ENCODE results near the gene GSK3B. TPM values are rescaled to one million over a fixed set of nuclear protein-coding genes. Genes with fewer than 3 reads are reported as not detected.
"Not testable (repeated sequence)": the region's sequence is repeated elsewhere in the genome, so short reads cannot be mapped to it uniquely, and the experiment has no call there.

GSK3B gene
- total RNA-seq, 3 donors from 2014 or later, result 34.6 to 46.1 (median 42.0) TPM

DNA sequence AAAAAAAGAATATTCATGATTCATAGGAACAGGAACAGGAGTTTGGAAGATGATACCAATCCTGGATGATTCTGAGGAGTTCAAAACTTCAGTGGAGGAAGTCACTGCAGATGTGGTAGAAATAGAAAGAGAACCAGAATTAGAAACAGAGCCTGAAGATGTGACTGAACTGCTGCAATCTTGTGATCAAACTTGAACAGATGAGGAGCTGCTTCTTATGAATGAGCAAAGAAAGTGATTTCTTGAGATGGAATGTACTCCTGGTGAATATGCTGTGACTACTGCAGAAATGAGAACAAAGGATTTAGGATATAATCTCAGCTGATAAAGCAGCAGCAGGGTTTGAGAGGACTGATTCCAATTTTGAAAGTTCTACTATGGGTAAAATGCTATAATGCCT is 72.7 kb downstream of the GSK3B start:
- intact Hi-C loops (cut with DNase I; ENCODE audit: low total_unique reads), result no loop called here
- no peaks in the 10 kb centered on the region for H3K27me3 ChIP-seq
- H3K27ac ChIP-seq, result no peak overlapping the region
- no peaks in the 10 kb centered on the region for H3K36me3 ChIP-seq
- no peaks in the 10 kb centered on the region for H3K9me3 ChIP-seq
- DNase-seq (ENCODE audit: low spot score in 2 of 2), result no peak
- H3K4me3 ChIP-seq, result no peak overlapping the region
- H3K4me1 ChIP-seq, result no peaks in the 10 kb centered on the region
- TF ChIP-seq POLR2A (IDR thresholded peaks at IDR 0.05), result no peak
- TF ChIP-seq POLR2AphosphoS5 (IDR thresholded peaks at IDR 0.05), result no peak
- TF ChIP-seq, protein P1, sequence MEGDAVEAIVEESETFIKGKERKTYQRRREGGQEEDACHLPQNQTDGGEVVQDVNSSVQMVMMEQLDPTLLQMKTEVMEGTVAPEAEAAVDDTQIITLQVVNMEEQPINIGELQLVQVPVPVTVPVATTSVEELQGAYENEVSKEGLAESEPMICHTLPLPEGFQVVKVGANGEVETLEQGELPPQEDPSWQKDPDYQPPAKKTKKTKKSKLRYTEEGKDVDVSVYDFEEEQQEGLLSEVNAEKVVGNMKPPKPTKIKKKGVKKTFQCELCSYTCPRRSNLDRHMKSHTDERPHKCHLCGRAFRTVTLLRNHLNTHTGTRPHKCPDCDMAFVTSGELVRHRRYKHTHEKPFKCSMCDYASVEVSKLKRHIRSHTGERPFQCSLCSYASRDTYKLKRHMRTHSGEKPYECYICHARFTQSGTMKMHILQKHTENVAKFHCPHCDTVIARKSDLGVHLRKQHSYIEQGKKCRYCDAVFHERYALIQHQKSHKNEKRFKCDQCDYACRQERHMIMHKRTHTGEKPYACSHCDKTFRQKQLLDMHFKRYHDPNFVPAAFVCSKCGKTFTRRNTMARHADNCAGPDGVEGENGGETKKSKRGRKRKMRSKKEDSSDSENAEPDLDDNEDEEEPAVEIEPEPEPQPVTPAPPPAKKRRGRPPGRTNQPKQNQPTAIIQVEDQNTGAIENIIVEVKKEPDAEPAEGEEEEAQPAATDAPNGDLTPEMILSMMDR (IDR thresholded peaks at IDR 0.05), result no peak

GRCh38 chr3:120018299-120018698 is 75.9 kb downstream of the GSK3B start:
- no peak overlapping the region for H3K27ac ChIP-seq
- H3K36me3 ChIP-seq, result no peaks in the 10 kb centered on the region
- H3K4me1 ChIP-seq, result no peaks in the 10 kb centered on the region
- intact Hi-C loops (cut with DNase I; ENCODE audit: low total_unique reads), result no loop called here
- no peaks in the 10 kb centered on the region for H3K9me3 ChIP-seq
- H3K4me3 ChIP-seq, result no peak overlapping the region
- no peak for DNase-seq (ENCODE audit: low spot score in 2 of 2)
- TF ChIP-seq POLR2AphosphoS5 (IDR thresholded peaks at IDR 0.05) (no peak), POLR2A (IDR thresholded peaks at IDR 0.05) (no peak)
- TF ChIP-seq, protein P1 (IDR thresholded peaks at IDR 0.05), result no peak
- H3K27me3 ChIP-seq, result no peaks in the 10 kb centered on the region

- Histone ChIP-seq H3K4me3 (no peak overlapping the region), H3K9me3 (no peaks in the 10 kb centered on the region), H3K4me1 (no peaks in the 10 kb centered on the region), H3K36me3 (no peaks in the 10 kb centered on the region), H3K27ac (no peak overlapping the region), H3K27me3 (no peaks in the 10 kb centered on the region)
- TF ChIP-seq POLR2A (IDR thresholded peaks at IDR 0.05) (no peak), POLR2AphosphoS5 (IDR thresholded peaks at IDR 0.05) (no peak)
- TF ChIP-seq, protein P1 (IDR thresholded peaks at IDR 0.05), result no peak
- intact Hi-C loops (cut with DNase I; ENCODE audit: low total_unique reads), result no loop called here
- no peak for DNase-seq (ENCODE audit: low spot score in 2 of 2)
These were observed 76.6 kb downstream of the GSK3B start for GRCh38 chr3:120017692-120018091.

- Histone ChIP-seq H3K4me3 (no peak overlapping the region), H3K27me3 (no peaks in the 10 kb centered on the region), H3K4me1 (no peaks in the 10 kb centered on the region), H3K9me3 (no peaks in the 10 kb centered on the region), H3K27ac (no peak overlapping the region), H3K36me3 (no peaks in the 10 kb centered on the region)
- intact Hi-C loops (cut with DNase I; ENCODE audit: low total_unique reads), result no loop called here
- DNase-seq (ENCODE audit: low spot score in 2 of 2), result no peak
- TF ChIP-seq, protein P1 (IDR thresholded peaks at IDR 0.05), result no peak
- TF ChIP-seq POLR2A (IDR thresholded peaks at IDR 0.05), result no peak
- TF ChIP-seq POLR2AphosphoS5 (IDR thresholded peaks at IDR 0.05), result no peak
These were observed 80.8 kb downstream of the GSK3B start for GRCh38 chr3:120013481-120013880.

- DNase-seq (ENCODE audit: low spot score in 2 of 2); H3K4me3 ChIP-seq; H3K27me3 ChIP-seq; H3K36me3 ChIP-seq; H3K4me1 ChIP-seq; H3K27ac ChIP-seq; intact Hi-C loops (cut with DNase I; ENCODE audit: low total_unique reads): not testable (repeated sequence)
- H3K9me3 ChIP-seq, result peaks cover 0 to 12% of the 10 kb centered on the region in 2 donors
These were observed 88.5 kb downstream of the GSK3B start for GRCh38 chr3:120005741-120006140.

- H3K36me3 ChIP-seq; intact Hi-C loops (cut with DNase I; ENCODE audit: low total_unique reads); H3K4me3 ChIP-seq; DNase-seq (ENCODE audit: low spot score in 2 of 2); H3K27ac ChIP-seq; H3K27me3 ChIP-seq; H3K4me1 ChIP-seq: not testable (repeated sequence)
- peaks cover 0 to 12% of the 10 kb centered on the region in 2 donors for H3K9me3 ChIP-seq
These were observed 90.2 kb downstream of the GSK3B start for GRCh38 chr3:120004008-120004498.

Data from breast epithelium (tissue), 4 donors.